Activated CD8-positive, alpha-beta T cell treated with anti-CD3 and anti-CD28 coated beads for 36 hours (primary cell): ENCODE measurements around the gene APOC4. TPM values are rescaled to one million over a fixed set of nuclear protein-coding genes. Genes with fewer than 3 reads are reported as not detected.

Experiments
- ATAC-seq: fragments of 200-7000 bp; cut with Tn5 transposase; one replicate; pipeline ENCODE4 v1.10.0; 2021; ENCODE audit warnings: mild to moderate bottlenecking, moderate library complexity
- CTCF ChIA-PET: fragments of 350-600 bp; sonication (Branson Sonifier 250); formaldehyde crosslinking; loops from one replicate; lab custom pipeline; 2021; ENCODE audit warnings: antibody characterized with exemption; lab: Charles Lee
- POLR2A ChIA-PET: fragments of 350-600 bp; sonication (Branson Sonifier 250); formaldehyde crosslinking; loops from one replicate; lab custom pipeline; 2021; ENCODE audit warnings: antibody characterized with exemption; lab: Charles Lee
- DNase-seq: peaks from one replicate; pipeline ENCODE4 v3.0.0-alpha.2; 2020
- H3K27ac Mint-ChIP-seq: one replicate; pipeline ENCODE4 v1.8.0; 2021; ENCODE audit warnings: mild to moderate bottlenecking, mixed read lengths
- H3K27me3 Mint-ChIP-seq: one replicate; pipeline ENCODE4 v1.8.0; 2021; ENCODE audit warnings: mixed read lengths
- H3K36me3 Mint-ChIP-seq: one replicate; pipeline ENCODE4 v1.8.0; 2021; ENCODE audit warnings: low read depth, mixed read lengths
- H3K4me1 Mint-ChIP-seq: one replicate; pipeline ENCODE4 v1.8.0; 2021; ENCODE audit warnings: low read depth, mixed read lengths
- H3K4me3 Mint-ChIP-seq: one replicate; pipeline ENCODE4 v1.8.0; 2021; ENCODE audit warnings: mild to moderate bottlenecking, moderate library complexity, mixed read lengths
- H3K9me3 Mint-ChIP-seq: one replicate; pipeline ENCODE4 v1.8.0; 2021; ENCODE audit warnings: mixed read lengths
- CTCF ChIP-seq: fragments of 200-600 bp; IDR thresholded peaks from one replicate; pipeline ENCODE4 v1.8.0; 2022; ENCODE audit warnings: antibody characterized with exemption, mild to moderate bottlenecking
- intact Hi-C: fragments of 100-400 bp; cut with micrococcal nuclease; formaldehyde crosslinking; loops from one replicate; pipeline ENCODE4 v1.10.0; 2022
- total RNA-seq, 2 experiments: library from RNA; stranded (reverse); gene quantifications; one replicate each; pipeline ENCODE4 v1.2.3, GENCODE V29; 2021

APOC4 gene
- total RNA-seq, 2 experiments from 2014 or later: not detected

- H3K4me3 Mint-ChIP-seq: peak within 1 kb of the TSS; percentile 94
- peaks cover 42% of the 10 kb centered on the region for H3K4me1 Mint-ChIP-seq
- no peak for TF ChIP-seq CTCF
- no peaks in the 10 kb centered on the region for H3K27me3 Mint-ChIP-seq
- H3K9me3 Mint-ChIP-seq: no peaks in the 10 kb centered on the region
- ChIA-PET POLR2A (interaction anchor here (0.6 to 1.5 kb wide), 7 partner anchors 44 to 86 kb away, joined by 3 to 7 read pairs (median 3); partner anchors contain the start of gene CLASRP), CTCF (interaction anchor here (0.8 to 4.6 kb wide), 6 partner anchors 50 to 223 kb away, joined by 3 to 46 read pairs (median 4); partner anchors contain the start of genes APOE, TOMM40 and TRAPPC6A)
- DNase-seq (peak; percentile 97), ATAC-seq (peak; percentile 94)
- intact Hi-C loops: loop anchor here (5.0 kb wide), 1 partner anchor 53 kb away; no protein-coding TSS in a partner anchor
- H3K27ac Mint-ChIP-seq: peak within 1 kb of the TSS; percentile 100
- peaks cover 3% of the 10 kb centered on the region for H3K36me3 Mint-ChIP-seq
Measured at GRCh38 chr19:44954649-44955504, 12.8 kb downstream of the APOC4 start, which contains the start of gene CLPTM1. Gene CLPTM1, plus strand, starts transcription at chr19:44955380. Its CDS starts 16 bp downstream, at chr19:44955396.

GRCh38 chr19:44955505-44956439, 13.7 kb downstream of the APOC4 start:
- DNase-seq: peak; percentile 16
- Mint-ChIP-seq H3K36me3 (peaks cover 4% of the 10 kb centered on the region), H3K9me3 (no peaks in the 10 kb centered on the region), H3K4me3 (peak overlapping the region; percentile 94), H3K4me1 (peaks cover 49% of the 10 kb centered on the region), H3K27ac (peak overlapping the region; percentile 94), H3K27me3 (no peaks in the 10 kb centered on the region)
- ChIA-PET POLR2A (interaction anchor here (0.6 to 1.5 kb wide), 6 partner anchors 15 to 1341 kb away, joined by 3 to 6 read pairs (median 4); no protein-coding TSS in a partner anchor), CTCF (interaction anchor here (1.2 kb wide), 1 partner anchor 222 kb away, joined by 3 read pairs; the partner anchor contains the start of gene TRAPPC6A)
- ATAC-seq: no peak
- TF ChIP-seq CTCF: no peak
- intact Hi-C loops: no loop called here

GRCh38 chr19:44957526-44957925, 15.5 kb downstream of the APOC4 start:
- Mint-ChIP-seq H3K27ac (peak overlapping the region; percentile 28), H3K4me3 (no peak overlapping the region), H3K4me1 (peaks cover 48% of the 10 kb centered on the region), H3K27me3 (no peaks in the 10 kb centered on the region), H3K36me3 (peaks cover 6% of the 10 kb centered on the region), H3K9me3 (no peaks in the 10 kb centered on the region)
- CTCF ChIA-PET: interaction anchor here (1.5 to 1.6 kb wide), 2 partner anchors 31 to 102 kb away, joined by 5 to 6 read pairs; no protein-coding TSS in a partner anchor
- ATAC-seq (no peak), DNase-seq (no peak)
- TF ChIP-seq CTCF: no peak
- intact Hi-C loops: no loop called here
- POLR2A ChIA-PET: interaction anchor here (0.9 to 1.2 kb wide), 3 partner anchors 44 to 53 kb away, joined by 3 to 5 read pairs (median 3); no protein-coding TSS in a partner anchor

GRCh38 chr19:44958090-44958489, 16.1 kb downstream of the APOC4 start:
- Mint-ChIP-seq H3K4me1 (peaks cover 48% of the 10 kb centered on the region), H3K9me3 (no peaks in the 10 kb centered on the region)

More at GRCh38 chr19:44958090-44958489, 16.1 kb downstream of the APOC4 start:
- ChIA-PET POLR2A (interaction anchor here (1.2 kb wide), 1 partner anchor 54 kb away, joined by 5 read pairs; no protein-coding TSS in a partner anchor), CTCF (interaction anchor here (1.5 to 1.6 kb wide), 2 partner anchors 31 to 102 kb away, joined by 5 to 6 read pairs; no protein-coding TSS in a partner anchor)
- ATAC-seq (no peak), DNase-seq (no peak)
- TF ChIP-seq CTCF: no peak
- intact Hi-C loops: no loop called here
- H3K27me3 Mint-ChIP-seq: no peaks in the 10 kb centered on the region
- H3K27ac Mint-ChIP-seq: peak overlapping the region; percentile 28
- no peak overlapping the region for H3K4me3 Mint-ChIP-seq
- peaks cover 6% of the 10 kb centered on the region for H3K36me3 Mint-ChIP-seq
